ENCODE data around the gene ALCAM. TPM values are rescaled to one million over a fixed set of nuclear protein-coding genes. Genes with fewer than 3 reads are reported as not detected.

ALCAM gene
- total RNA-seq, 1 experiment from 2014 or later, result 98.4 TPM

DNA sequence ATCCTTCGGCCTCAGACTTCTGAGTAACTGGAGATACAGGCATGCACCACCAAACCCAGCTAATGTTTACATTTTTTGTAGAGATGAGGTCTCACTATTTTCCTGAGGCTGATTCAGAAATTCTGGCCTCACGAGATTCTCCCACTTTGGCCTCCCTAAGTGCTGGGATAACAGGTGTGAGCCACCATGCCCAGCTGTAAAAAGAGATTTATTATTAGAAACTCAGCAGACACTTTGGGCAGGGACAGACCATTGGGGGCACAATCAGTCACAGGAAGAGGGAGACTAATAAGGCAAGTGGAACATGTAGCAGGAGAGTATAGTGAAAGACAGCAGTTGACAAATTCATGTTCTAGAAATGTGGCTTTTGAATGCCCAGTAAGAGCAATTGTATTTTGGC lies 252.9 kb downstream of the ALCAM start:
- H3K27ac Mint-ChIP-seq (ENCODE audit: low read depth, unreplicated experiment), result no peak overlapping the region
- TF ChIP-seq, protein P1, sequence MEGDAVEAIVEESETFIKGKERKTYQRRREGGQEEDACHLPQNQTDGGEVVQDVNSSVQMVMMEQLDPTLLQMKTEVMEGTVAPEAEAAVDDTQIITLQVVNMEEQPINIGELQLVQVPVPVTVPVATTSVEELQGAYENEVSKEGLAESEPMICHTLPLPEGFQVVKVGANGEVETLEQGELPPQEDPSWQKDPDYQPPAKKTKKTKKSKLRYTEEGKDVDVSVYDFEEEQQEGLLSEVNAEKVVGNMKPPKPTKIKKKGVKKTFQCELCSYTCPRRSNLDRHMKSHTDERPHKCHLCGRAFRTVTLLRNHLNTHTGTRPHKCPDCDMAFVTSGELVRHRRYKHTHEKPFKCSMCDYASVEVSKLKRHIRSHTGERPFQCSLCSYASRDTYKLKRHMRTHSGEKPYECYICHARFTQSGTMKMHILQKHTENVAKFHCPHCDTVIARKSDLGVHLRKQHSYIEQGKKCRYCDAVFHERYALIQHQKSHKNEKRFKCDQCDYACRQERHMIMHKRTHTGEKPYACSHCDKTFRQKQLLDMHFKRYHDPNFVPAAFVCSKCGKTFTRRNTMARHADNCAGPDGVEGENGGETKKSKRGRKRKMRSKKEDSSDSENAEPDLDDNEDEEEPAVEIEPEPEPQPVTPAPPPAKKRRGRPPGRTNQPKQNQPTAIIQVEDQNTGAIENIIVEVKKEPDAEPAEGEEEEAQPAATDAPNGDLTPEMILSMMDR (IDR thresholded peaks at IDR 0.05; ENCODE audit: unreplicated experiment), result no peak
- no peaks in the 10 kb centered on the region for H3K9me3 Mint-ChIP-seq (ENCODE audit: unreplicated experiment)
- intact Hi-C loops (cut with micrococcal nuclease), result no loop called here
- no TSS peak for BruUV-seq (replicated peaks)
- H3K4me1 Mint-ChIP-seq (ENCODE audit: insufficient read depth, unreplicated experiment), result no peaks in the 10 kb centered on the region
- H3K27me3 Mint-ChIP-seq (ENCODE audit: insufficient read depth, unreplicated experiment), result no peaks in the 10 kb centered on the region
- CTCF ChIA-PET, result interaction anchor here (0.7 kb wide), 1 partner anchor 100 kb away, joined by 3 read pairs; no protein-coding TSS in a partner anchor
- POLR2A ChIA-PET, result interaction anchor here (0.7 kb wide), 1 partner anchor 25 kb away, joined by 3 read pairs; no protein-coding TSS in a partner anchor
- H3K36me3 Mint-ChIP-seq (ENCODE audit: insufficient read depth, unreplicated experiment), result no peaks in the 10 kb centered on the region
- no peak for DNase-seq (ENCODE audit: unreplicated experiment)
- no peak overlapping the region for H3K4me3 Mint-ChIP-seq (ENCODE audit: unreplicated experiment)

DNA sequence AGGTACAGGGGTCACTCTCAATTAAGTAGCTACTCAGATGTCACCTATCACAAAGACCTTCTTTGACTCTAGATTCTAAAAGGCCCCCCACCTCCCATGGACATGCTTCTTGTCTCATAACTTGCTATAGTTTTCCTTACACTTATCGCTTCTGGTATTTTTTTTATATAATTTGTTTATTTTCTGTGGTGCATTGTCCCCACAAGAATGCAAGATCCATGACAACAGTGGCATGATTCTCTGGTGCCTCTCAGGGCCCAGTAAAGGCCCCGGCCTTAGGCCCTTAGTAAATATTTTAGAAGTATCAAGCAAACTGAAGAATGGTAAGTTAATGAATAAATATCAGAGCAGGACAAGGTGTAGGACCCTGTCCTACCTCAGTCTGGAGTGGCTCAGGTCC lies 253.5 kb downstream of the ALCAM start:
- Mint-ChIP-seq H3K9me3 (ENCODE audit: unreplicated experiment) (no peaks in the 10 kb centered on the region), H3K36me3 (ENCODE audit: insufficient read depth, unreplicated experiment) (no peaks in the 10 kb centered on the region), H3K27ac (ENCODE audit: low read depth, unreplicated experiment) (no peak overlapping the region), H3K4me3 (ENCODE audit: unreplicated experiment) (no peak overlapping the region), H3K4me1 (ENCODE audit: insufficient read depth, unreplicated experiment) (no peaks in the 10 kb centered on the region), H3K27me3 (ENCODE audit: insufficient read depth, unreplicated experiment) (no peaks in the 10 kb centered on the region)
- POLR2A ChIA-PET, result no interaction called here
- BruUV-seq (replicated peaks), result no TSS peak
- CTCF ChIA-PET, result interaction anchor here (0.7 kb wide), 1 partner anchor 101 kb away, joined by 3 read pairs; no protein-coding TSS in a partner anchor
- intact Hi-C loops (cut with micrococcal nuclease), result no loop called here
- TF ChIP-seq, protein P1 (IDR thresholded peaks at IDR 0.05; ENCODE audit: unreplicated experiment), result no peak
- no peak for DNase-seq (ENCODE audit: unreplicated experiment)

DNA sequence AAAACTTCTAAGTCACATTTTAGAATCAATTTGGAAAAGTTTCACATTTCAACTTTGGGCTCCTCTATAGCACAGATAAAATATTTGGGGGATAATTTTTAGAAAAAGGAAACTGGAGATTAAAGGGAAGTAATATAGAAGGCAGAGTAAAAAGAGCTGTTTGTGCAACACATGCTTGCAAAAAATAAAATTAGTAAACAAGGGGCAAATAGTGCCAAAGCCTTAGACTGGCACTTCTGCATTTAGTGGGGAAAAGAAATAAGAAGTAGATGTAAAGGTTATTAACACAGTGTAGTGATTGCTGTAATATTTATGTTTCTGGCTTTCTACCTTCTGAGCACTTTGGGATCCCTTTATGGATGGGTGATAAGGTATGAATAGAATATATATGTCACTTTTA lies 255.5 kb downstream of the ALCAM start:
- TF ChIP-seq, protein P1 (IDR thresholded peaks at IDR 0.05; ENCODE audit: unreplicated experiment), result no peak
- Mint-ChIP-seq H3K36me3 (ENCODE audit: insufficient read depth, unreplicated experiment) (no peaks in the 10 kb centered on the region), H3K9me3 (ENCODE audit: unreplicated experiment) (no peaks in the 10 kb centered on the region), H3K27me3 (ENCODE audit: insufficient read depth, unreplicated experiment) (no peaks in the 10 kb centered on the region), H3K4me3 (ENCODE audit: unreplicated experiment) (no peak overlapping the region), H3K27ac (ENCODE audit: low read depth, unreplicated experiment) (no peak overlapping the region), H3K4me1 (ENCODE audit: insufficient read depth, unreplicated experiment) (no peaks in the 10 kb centered on the region)
- intact Hi-C loops (cut with micrococcal nuclease), result no loop called here
- BruUV-seq (replicated peaks), result no TSS peak
- DNase-seq (ENCODE audit: unreplicated experiment), result no peak
- POLR2A ChIA-PET, result interaction anchor here (1.8 kb wide), 1 partner anchor 10 kb away, joined by 4 read pairs; no protein-coding TSS in a partner anchor
- CTCF ChIA-PET, result no interaction called here

All from MCF 10A (cell line).